GM12872 (cell line): ENCODE data around the gene NUAK2.

Experiments used
- TF ChIP-seq, protein P1 (sequence below): IDR thresholded peaks from 3 replicates; pipeline ENCODE4 v1.5.1; 2011; ENCODE audit warnings: low read depth, mild to moderate bottlenecking, low read length, moderate library complexity; ENCODE audit not compliant: insufficient read depth

The NUAK2 gene

DNA sequence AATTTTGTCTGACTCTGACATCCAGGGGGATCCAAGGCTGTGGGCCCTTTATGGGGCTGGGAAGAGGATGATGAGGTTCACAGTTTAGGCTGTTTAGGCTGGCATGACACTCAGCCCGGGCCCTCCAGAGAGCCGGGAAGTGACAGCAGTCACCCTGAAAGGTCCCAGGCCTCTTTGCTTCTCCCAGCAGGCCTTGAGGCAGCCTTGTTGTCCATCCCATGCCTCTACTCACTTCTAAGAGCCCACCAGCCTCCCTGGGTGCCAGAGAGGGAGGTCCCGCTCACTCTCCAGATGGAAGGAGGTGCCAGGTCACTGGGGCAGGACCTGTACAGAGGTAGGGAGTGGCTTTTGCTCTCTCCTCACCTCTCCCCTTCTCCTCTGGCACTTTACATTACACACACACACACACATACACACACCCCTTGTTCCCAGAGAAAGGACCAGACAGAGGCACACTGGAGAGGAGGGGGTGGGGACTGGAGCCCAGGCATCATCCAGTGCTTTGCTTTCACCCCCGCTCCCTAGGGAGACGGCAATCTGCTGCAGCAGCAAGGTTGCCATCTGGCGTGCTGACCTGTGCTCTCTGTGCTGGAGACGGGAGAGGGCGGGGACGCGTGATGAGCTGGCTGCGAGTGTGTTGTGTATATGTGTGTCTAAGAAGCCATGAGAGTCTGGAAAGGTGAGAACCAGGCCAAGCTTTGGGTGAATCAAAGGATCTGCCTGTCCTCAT, 30.6 kb upstream of the NUAK2 start:
- TF ChIP-seq, protein P1, sequence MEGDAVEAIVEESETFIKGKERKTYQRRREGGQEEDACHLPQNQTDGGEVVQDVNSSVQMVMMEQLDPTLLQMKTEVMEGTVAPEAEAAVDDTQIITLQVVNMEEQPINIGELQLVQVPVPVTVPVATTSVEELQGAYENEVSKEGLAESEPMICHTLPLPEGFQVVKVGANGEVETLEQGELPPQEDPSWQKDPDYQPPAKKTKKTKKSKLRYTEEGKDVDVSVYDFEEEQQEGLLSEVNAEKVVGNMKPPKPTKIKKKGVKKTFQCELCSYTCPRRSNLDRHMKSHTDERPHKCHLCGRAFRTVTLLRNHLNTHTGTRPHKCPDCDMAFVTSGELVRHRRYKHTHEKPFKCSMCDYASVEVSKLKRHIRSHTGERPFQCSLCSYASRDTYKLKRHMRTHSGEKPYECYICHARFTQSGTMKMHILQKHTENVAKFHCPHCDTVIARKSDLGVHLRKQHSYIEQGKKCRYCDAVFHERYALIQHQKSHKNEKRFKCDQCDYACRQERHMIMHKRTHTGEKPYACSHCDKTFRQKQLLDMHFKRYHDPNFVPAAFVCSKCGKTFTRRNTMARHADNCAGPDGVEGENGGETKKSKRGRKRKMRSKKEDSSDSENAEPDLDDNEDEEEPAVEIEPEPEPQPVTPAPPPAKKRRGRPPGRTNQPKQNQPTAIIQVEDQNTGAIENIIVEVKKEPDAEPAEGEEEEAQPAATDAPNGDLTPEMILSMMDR, result no peak

DNA sequence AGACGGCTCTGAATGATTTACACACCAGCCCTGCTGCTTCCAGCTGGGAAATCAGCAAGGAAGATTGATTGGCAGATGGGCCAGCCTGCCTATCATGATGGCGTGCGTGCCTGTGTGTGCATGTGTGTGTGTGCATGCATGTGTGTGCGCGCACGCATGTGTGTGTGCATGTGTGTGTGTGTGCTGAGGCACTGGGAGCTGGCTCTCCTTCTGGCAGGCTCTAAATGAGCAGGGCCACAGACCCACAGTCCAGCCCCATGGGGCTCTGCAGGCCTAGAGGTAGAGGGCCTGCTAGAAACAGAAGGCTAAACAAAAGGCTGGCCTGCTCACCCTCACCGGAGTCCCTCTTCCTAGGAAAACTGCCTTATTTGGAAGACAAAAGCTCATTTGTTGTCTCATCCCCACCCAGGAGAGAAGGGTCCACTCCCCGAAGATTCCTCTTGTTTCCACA, 29.2 kb upstream of the NUAK2 start:
- TF ChIP-seq, protein P1, result no peak

DNA sequence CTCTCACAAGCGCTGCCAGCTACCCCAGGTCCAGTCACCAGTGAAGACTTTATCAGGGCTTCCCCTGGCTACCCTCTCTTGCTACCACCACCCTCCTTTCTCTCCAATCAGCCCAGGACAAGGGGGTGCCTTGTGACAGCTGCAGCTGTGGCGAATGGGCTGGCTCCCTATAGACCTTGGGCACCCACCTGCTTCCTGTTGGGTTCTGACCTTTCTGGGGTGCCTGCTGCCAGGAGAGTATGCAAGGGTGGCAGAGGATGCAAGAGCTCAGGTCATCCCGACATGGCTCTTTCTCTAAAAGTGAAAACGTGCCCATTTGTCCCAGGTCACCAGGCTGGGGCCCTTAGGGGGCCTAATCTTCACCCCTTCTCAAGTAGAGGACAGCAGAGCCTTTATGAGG, 28.6 kb upstream of the NUAK2 start:
- TF ChIP-seq, protein P1, result no peak

DNA sequence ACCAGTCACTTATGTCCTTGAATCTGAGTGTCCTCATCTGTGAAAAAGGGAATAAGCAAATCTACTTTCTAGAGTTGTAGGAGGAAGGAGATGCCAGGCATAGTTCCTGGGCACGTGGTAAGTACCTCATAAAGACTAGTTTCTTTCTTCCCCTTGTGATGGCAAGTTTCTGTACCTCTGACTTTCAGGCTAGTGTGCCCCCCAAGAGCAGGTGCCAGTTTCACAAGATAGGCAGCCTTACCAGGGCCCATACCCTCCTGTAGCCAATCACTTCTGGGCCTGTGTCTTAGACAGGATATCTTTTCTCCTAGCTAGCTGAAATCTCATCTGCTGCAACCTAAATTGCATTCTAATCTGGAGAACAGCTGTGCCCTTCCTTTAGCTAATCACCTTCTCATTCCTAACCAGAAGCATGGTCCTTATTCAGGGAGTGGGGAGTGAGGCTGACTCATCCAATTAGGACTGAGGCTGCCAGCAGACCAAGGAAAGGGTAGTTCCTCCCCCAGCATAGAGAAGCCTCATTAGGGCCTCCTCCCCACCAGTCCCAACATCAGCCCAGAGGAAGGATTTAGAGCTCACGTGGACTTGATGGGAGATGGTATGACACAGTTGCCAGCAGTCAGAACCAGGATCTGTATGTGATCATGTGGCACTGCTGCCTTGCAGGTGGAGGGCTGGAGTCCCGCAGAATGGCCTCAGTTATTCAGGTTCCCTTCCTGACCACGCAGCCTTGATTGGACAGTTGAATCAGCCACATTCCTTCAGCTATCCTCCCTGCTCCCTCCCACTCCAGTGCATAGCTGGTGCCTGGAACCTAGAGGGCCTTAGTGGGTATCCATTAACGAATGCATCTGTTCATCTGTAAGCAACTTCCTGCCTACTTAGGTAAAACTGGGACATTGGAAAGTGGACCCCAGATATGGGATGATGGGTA, 27.3 kb upstream of the NUAK2 start:
- TF ChIP-seq, protein P1, result no peak

DNA sequence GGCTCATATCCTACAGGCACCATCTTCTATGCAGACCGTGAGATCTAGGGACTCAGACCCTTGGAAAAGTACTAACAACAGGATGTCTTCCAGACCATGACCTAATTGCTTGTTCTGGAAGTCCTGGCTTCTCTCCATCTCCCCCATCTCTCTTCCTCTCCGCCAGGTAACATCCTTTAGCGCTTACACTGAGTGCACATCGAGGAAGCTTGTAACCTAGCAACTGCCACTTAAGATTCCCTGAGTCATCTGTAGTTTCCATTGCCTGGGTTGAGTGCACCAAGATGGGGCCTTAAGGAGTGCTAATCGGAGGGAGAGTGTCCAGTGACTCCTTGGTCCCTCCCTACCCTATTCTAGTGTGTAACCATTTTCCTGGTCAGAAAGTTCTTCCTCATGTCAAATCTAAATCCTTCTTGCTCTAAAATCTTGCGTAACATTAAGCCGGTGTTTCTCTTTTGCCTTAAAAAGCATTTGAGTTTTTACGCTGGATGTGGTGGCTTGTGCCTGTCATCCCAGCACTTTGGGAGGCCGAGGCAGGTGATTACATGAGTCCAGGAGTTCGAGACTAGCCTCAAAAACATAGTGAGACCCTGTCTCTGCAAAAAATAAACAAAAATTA, 25.5 kb upstream of the NUAK2 start:
- TF ChIP-seq, protein P1, result no peak

DNA sequence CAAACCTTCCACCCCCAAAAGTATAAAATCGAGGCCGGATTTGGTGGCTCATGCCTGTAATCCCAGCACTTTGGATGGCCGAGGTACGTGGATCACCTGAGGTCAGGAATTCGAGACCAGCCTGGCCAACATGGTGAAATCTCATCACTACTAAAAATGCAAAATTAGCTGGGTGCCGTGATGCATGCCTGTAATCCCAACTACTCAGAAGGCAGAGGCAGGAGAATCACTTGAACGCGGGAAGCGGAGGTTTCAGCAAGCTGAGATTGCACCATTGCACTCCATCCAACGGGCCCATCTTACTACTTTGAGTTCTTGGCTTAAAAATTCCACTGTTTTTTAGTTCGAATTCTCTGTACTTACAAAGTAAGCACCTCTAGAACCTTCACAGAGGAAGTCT, 24.2 kb upstream of the NUAK2 start:
- TF ChIP-seq, protein P1, result no peak

DNA sequence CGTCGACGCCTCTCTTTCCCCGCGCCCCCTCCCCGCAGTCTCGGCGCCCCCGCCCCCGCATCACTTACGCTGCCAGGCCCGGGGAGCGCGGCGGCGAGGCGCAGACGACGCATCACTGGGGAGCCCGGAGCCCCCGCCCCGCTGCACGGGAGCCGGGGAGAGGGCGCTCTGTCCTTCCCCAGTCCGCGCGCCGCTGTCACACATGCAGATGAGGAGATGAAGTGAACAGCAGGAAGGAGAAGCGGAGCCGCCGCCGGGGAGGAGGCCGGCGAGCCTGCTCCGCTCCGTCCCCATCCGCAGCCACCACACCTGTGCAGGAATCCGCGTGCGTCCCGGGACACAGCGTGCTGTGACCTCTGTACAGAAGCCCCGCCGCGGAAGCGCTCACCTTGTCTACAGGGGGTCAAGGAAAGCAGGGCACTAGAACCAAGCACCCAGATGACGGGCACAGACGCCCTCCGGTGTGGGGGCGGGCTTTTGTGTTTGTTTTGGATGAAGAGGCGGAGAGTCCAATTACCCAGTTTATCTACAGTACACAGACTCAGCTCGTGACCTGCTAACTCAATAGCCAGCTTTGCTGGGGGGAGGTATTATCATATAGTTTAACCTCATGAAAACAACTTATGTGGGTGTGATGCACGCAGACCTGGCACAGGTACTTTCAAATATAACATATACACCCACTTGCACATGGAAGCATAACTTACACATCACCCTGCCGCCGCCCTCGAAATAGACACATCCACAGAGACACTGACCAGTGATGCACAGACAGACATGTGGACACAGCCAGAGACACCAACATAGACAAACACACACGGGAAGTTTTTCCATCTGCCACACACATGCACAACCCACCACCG, 22.8 kb upstream of the NUAK2 start:
- TF ChIP-seq, protein P1, result no peak
